Smooth muscle cell (in vitro differentiated cells): ENCODE measurements around the gene LILRB5. TPM values are rescaled to one million over a fixed set of nuclear protein-coding genes. Genes with fewer than 3 reads are reported as not detected.

ENCODE experiments used
- DNase-seq: peaks from one replicate; lab custom pipeline; 2025; ENCODE audit not compliant: unreplicated experiment; lab: John Stamatoyannopoulos, UW
- H2AFZ ChIP-seq: fragments of 200-600 bp; sonication (generic); 2 replicates; pipeline ENCODE4 v1.6.0; 2016; ENCODE audit warnings: antibody characterized with exemption, low read depth, mild to moderate bottlenecking
- H3F3A ChIP-seq: fragments of 200-600 bp; sonication (generic); 2 replicates; pipeline ENCODE4 v1.6.0; 2017; ENCODE audit warnings: antibody characterized with exemption, low read depth
- H3K27ac ChIP-seq: fragments of 200-600 bp; sonication (generic); 2 replicates; pipeline ENCODE4 v1.5.1; 2016; ENCODE audit warnings: low read depth, mild to moderate bottlenecking
- H3K27me3 ChIP-seq: fragments of 200-600 bp; sonication (generic); 2 replicates; pipeline ENCODE4 v1.6.1; 2016; ENCODE audit warnings: low read depth, mild to moderate bottlenecking
- H3K36me3 ChIP-seq: fragments of 200-600 bp; sonication (generic); 2 replicates; pipeline ENCODE4 v1.5.1; 2016; ENCODE audit warnings: low read depth
- H3K4me1 ChIP-seq: fragments of 200-600 bp; sonication (generic); 2 replicates; pipeline ENCODE4 v1.5.1; 2016; ENCODE audit warnings: low read depth
- H3K4me2 ChIP-seq: fragments of 200-600 bp; sonication (generic); 2 replicates; pipeline ENCODE4 v1.6.0; 2016; ENCODE audit warnings: mild to moderate bottlenecking
- H3K4me3 ChIP-seq: fragments of 200-600 bp; sonication (generic); 2 replicates; pipeline ENCODE4 v1.5.1; 2016; ENCODE audit warnings: mild to moderate bottlenecking
- H3K79me2 ChIP-seq: fragments of 200-600 bp; sonication (generic); 2 replicates; pipeline ENCODE4 v1.6.0; 2016; ENCODE audit warnings: low read depth, mild to moderate bottlenecking
- H3K9ac ChIP-seq: fragments of 200-600 bp; sonication (generic); 2 replicates; pipeline ENCODE4 v1.6.0; 2016; ENCODE audit warnings: low read depth
- H3K9me3 ChIP-seq: fragments of 200-600 bp; sonication (generic); replicated peaks from 2 replicates; pipeline ENCODE4 v1.5.1; 2016; ENCODE audit warnings: low read depth
- H4K20me1 ChIP-seq: fragments of 200-600 bp; sonication (generic); 2 replicates; pipeline ENCODE4 v1.6.0; 2016; ENCODE audit warnings: low read depth
- CTCF ChIP-seq: fragments of 200-600 bp; sonication (generic); IDR thresholded peaks from 2 replicates; pipeline ENCODE4 v1.5.1; 2017; ENCODE audit warnings: borderline replicate concordance, mild to moderate bottlenecking, antibody characterized with exemption; ENCODE audit not compliant: insufficient read depth, poor library complexity, severe bottlenecking
- WGBS: methylation state at CpG from one replicate; pipeline ENCODE4 v1.1.7; 2016; ENCODE audit warnings: low lambda C conversion rate; 5-methylcytosine and 5-hydroxymethylcytosine counted together
- polyA plus RNA-seq: library from polyadenylated mRNA; unstranded; fragments of >200 nt; fragmentation: Nextera tagmentation; extraction: Ambion mirVana; gene quantifications from 2 replicates; pipeline ENCODE4 v1.2.1, GENCODE V29; 2016
- total RNA-seq: library from RNA; depleted of rRNA; stranded (reverse); fragments of >200 nt; gene quantifications from 2 replicates; pipeline ENCODE4 v1.2.3, GENCODE V29; 2014

Gene LILRB5
- total and polyA plus RNA-seq, 2 experiments from 2014 or later = not detected

DNA sequence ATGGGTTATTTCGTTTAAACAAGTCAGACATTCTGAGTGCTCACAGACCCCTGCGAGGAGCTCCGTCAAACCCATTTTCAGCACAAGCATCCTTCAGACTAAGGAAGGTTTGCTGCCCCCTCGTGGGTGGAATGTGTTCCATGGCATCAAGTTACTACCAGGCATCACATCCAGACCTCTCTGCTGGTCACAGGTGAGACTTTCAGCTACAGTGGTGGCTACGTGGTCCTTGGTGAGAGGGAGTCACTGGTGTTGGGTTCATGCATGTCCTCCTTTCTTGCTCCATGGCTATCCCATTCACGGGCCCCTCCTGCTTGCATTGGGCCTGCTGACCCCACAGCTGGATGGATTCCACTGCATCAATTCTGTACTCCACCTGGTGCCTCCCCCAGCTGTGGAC lies 9.1 kb upstream of the LILRB5 start:
- no peaks in the 10 kb centered on the region for H3K4me1 ChIP-seq
- peak; percentile 7 for DNase-seq
- no peak overlapping the region for H2AFZ ChIP-seq
- no peaks in the 10 kb centered on the region for H3F3A ChIP-seq
- no peaks in the 10 kb centered on the region for H3K36me3 ChIP-seq
- H3K27ac ChIP-seq = no peak overlapping the region
- no peak overlapping the region for H3K4me2 ChIP-seq
- H3K9ac ChIP-seq = no peak overlapping the region
- H4K20me1 ChIP-seq = no peaks in the 10 kb centered on the region
- H3K4me3 ChIP-seq = no peak overlapping the region
- 12% methylated on average over 6 of the region's 6 CpGs for WGBS
- H3K79me2 ChIP-seq = no peaks in the 10 kb centered on the region
- peaks cover 9% of the 10 kb centered on the region for H3K27me3 ChIP-seq
- H3K9me3 ChIP-seq = no peaks in the 10 kb centered on the region
- TF ChIP-seq CTCF = peak; percentile 73

DNA sequence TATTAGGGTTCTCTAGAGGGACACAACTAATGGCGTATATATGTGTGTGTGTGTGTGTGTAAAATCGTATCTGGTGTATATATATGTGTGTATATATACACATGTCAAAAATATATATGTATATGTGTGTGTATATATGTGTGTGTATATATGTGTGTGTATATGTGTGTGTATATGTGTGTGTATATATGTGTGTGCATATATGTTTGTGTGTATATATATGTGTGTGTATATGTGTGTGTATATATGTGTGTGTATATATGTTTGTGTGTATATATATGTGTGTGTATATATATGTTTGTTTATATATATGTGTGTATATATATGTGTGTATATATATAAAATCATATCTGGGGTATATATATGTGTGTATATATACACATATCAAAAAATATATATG lies 5.4 kb upstream of the LILRB5 start:
- no peak overlapping the region for H3K4me3 ChIP-seq
- peaks cover under 1% of the 10 kb centered on the region for H3K27me3 ChIP-seq
- no peaks in the 10 kb centered on the region for H4K20me1 ChIP-seq
- no peak for TF ChIP-seq CTCF
- no peak for DNase-seq
- no peaks in the 10 kb centered on the region for H3F3A ChIP-seq
- no peak overlapping the region for H3K9ac ChIP-seq
- H3K27ac ChIP-seq = no peak overlapping the region
- no peaks in the 10 kb centered on the region for H3K9me3 ChIP-seq
- no peaks in the 10 kb centered on the region for H3K79me2 ChIP-seq
- H2AFZ ChIP-seq = no peak overlapping the region
- no peak overlapping the region for H3K4me2 ChIP-seq
- H3K36me3 ChIP-seq = no peaks in the 10 kb centered on the region
- no peaks in the 10 kb centered on the region for H3K4me1 ChIP-seq
- 92% methylated on average over 2 of the region's 2 CpGs for WGBS

DNA sequence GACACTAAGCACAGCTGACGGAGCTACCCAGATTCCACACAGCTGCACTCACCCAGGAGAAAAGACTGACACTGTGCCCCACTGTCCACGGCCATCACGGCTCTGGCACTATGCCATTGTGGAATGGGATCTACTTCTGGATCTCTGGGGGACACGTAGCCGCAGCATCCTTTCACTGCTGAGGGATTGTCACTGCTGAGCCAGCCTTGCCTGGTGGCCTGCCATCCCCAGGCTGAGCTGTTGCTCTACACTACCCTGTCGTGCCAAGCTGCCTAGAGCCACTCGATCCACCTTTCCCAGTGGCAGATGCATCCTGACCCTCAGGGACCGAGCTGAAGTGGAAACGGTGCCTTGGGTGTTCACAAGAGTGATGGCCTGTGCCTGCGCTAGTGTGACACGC lies 5.0 kb upstream of the LILRB5 start:
- 88% methylated on average over 11 of the region's 11 CpGs for WGBS
- Histone ChIP-seq H3K27ac (no peak overlapping the region), H3K9ac (no peak overlapping the region), H3K9me3 (no peaks in the 10 kb centered on the region), H3K79me2 (no peaks in the 10 kb centered on the region), H3K4me1 (no peaks in the 10 kb centered on the region), H3K27me3 (no peaks in the 10 kb centered on the region), H3F3A (no peaks in the 10 kb centered on the region), H4K20me1 (no peaks in the 10 kb centered on the region), H3K4me2 (no peak overlapping the region), H3K36me3 (no peaks in the 10 kb centered on the region), H3K4me3 (no peak overlapping the region), H2AFZ (no peak overlapping the region)
- TF ChIP-seq CTCF = no peak
- no peak for DNase-seq

GRCh38 chr19:54256250-54257115 lies 590 bp downstream of the LILRB5 start:
- DNase-seq = no peak

More at GRCh38 chr19:54256250-54257115, 590 bp downstream of the LILRB5 start:
- no peak for TF ChIP-seq CTCF
- Histone ChIP-seq H3K9me3 (no peaks in the 10 kb centered on the region), H3K27me3 (peaks cover 3% of the 10 kb centered on the region), H3K36me3 (no peaks in the 10 kb centered on the region), H2AFZ (no peak overlapping the region), H4K20me1 (no peaks in the 10 kb centered on the region), H3K27ac (no peak overlapping the region), H3K4me3 (no peak overlapping the region), H3K4me1 (no peaks in the 10 kb centered on the region), H3K9ac (no peak overlapping the region), H3K4me2 (no peak overlapping the region), H3K79me2 (no peaks in the 10 kb centered on the region), H3F3A (no peaks in the 10 kb centered on the region)
- 88% methylated on average over 19 of the region's 19 CpGs for WGBS
